Measurements from ENCODE around the gene PDE4A.
"Not testable (repeated sequence)": the region's sequence is repeated elsewhere in the genome, so short reads cannot be mapped to it uniquely, and the experiment has no call there.

The PDE4A gene

GRCh38 chr19:10420444-10421239 lies at the start of gene PDE4A:
PDE4A (plus strand) TSS chr19:10420538; CDS start chr19:10420765, 227 bp downstream.
- DNase-seq (ENCODE audit: low spot score) = peak; percentile 78

DNA sequence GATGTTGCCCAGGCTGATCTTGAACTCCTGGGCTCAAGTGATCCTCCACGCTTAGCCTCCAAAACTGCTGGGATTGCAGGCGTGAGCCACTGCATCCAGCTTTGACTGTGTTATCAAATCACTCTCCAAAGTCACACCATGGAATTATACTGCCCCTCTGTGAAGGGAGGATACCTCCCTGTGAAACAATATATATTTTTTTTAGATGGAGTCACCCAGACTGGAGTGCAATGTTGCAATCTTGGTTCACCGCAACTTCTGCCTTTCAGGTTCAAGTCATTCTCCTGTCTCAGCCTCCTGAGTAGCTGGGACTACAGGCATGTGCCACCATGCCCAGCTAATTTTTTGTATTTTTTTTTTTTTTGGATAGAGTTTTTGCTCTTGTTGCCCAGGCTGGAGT lies 47.6 kb upstream of the PDE4A start:
- DNase-seq (ENCODE audit: low spot score) = no peak

GRCh38 chr19:10374931-10375330 lies 45.4 kb upstream of the PDE4A start:
- DNase-seq (ENCODE audit: low spot score) = no peak

DNA sequence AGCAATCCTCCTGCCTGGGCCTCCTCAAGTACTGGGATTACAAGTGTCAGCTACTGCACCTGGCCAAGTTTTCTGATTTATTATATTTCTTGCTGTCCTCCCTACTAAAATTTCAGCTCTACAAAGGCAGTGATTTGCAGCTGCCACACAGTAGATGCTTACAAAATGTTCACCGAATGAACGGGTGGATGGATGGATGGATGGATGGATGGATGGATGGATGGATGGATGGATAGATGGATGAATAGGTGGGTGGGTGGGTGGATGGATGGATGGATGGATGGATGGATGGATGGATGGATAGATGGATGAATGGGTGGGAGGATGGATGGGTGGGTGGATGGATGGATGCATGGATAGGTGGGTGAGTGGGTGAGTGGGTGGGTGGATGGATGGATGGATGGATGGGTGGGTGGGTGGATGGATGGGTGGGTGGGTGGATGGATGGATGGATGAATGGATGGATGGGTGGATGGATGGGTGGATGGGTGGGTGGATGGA lies 43.1 kb upstream of the PDE4A start:
- not testable (repeated sequence) for DNase-seq (ENCODE audit: low spot score)

GRCh38 chr19:10378124-10378523 lies 42.2 kb upstream of the PDE4A start:
- DNase-seq (ENCODE audit: low spot score) = no peak

GRCh38 chr19:10379880-10380312 lies 40.4 kb upstream of the PDE4A start:
- no peak for DNase-seq (ENCODE audit: low spot score)

DNA sequence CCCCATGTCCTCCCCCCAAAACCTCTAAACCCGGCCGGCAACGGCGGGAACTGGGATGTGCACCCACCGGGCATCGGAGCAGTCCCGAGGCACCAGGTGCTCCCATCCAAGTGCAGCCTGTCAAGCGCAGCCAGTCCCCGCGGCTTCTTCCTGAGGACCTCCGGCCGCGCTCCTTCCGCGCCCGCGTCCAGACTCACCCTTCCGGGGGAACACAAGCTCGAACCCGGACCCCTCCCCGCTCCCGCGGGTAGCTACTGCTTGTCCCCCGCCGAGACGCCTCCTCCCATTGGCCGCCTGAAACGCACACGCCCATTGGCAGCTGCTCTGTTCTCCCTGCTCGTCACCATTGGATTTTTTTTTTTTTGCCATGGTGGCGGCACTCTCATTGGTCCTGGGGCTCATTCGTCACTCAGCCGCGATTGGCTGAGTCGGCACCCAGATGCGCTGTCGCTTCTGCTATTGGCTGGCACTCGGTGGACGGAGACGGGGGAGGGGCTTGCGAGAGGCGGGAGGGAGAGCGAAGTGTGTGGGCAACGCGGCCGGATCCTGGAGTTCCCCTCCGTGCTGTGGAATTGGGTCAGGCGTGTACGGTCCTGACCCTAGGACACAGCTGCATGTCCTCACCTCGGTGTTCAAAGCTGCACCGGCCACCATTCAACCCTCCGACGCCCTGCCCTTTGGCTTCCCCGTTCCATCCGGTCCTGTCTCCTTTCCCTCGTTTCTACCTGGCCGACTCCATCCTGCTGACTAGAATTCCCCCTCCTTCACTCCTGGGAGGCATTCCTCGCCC lies 39.8 kb upstream of the PDE4A start, which contains the start of gene TYK2:
TYK2 (minus strand) TSS at position 260 of the 790 bp plus-strand sequence. CDS start 2,166 bp downstream, outside the sequence.
- DNase-seq (ENCODE audit: low spot score) = peak; percentile 100

DNA sequence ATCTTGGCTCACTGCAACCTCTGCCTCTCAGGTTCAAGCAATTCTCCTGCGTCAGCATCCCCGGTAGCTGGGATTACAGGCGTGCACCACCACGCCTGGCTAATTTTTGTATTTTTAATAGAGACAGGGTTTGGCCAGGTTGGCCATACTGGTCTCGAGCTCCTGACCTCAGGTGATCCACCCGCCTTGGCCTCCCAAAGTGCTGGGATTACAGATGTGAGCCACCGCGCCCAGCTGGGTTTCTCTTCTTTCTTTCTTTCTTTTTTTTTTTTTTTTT lies 37.2 kb upstream of the PDE4A start:
- DNase-seq (ENCODE audit: low spot score) = not testable (repeated sequence)

- DNase-seq (ENCODE audit: low spot score) = no peak
Measured at GRCh38 chr19:10384580-10384979, 35.8 kb upstream of the PDE4A start.

DNA sequence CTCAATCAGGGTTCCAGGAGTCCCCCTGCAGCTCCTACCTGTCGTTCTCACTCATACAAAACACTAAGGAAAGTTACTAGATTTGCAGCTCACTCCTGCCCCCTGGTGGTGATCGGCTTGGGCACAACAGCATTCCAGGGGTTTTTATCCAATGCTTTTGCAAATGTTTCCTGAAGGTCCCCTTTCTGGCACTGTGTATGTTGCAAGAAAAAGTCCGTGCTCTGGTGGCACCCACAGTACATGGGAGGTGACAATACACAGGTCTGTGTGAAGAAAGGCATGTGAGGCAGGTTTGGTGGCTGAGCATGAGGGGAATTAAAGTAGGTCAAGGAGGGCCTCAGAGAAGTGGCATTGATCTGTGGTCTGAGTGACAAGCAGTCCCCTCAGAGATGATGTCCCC lies 31.4 kb upstream of the PDE4A start:
- peak; percentile 81 for DNase-seq (ENCODE audit: low spot score)

- DNase-seq (ENCODE audit: low spot score) = no peak
Measured at GRCh38 chr19:10389863-10390262, 30.5 kb upstream of the PDE4A start.

GRCh38 chr19:10390652-10391286 lies 29.6 kb upstream of the PDE4A start:
- peak; percentile 90 for DNase-seq (ENCODE audit: low spot score)

- DNase-seq (ENCODE audit: low spot score) = no peak
Measured at GRCh38 chr19:10392120-10392519, 28.2 kb upstream of the PDE4A start.

- DNase-seq (ENCODE audit: low spot score) = no peak
Measured at GRCh38 chr19:10393137-10393536, 27.2 kb upstream of the PDE4A start.

DNA sequence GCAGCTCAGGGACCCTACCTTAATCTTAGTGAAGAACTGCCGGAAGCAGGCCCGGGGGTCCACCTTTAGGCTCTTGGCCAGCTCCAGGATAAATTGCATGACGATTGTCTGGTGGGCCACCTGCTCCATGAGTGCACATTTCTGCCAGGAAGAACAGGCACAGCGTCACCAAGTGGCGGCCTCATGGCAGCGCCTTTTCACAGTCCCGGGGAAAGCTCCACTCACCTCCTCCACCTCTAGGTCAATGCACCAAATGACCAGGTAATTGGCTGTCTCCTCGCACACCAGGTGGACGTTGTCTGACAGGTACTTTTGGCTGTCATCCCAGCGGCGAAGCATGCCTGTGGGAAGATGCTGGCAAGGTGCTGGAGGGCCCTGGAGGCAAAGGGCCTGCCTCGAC lies 25.3 kb upstream of the PDE4A start:
- DNase-seq (ENCODE audit: low spot score) = no peak

- no peak for DNase-seq (ENCODE audit: low spot score)
Measured at GRCh38 chr19:10395436-10395835, 24.9 kb upstream of the PDE4A start.

DNA sequence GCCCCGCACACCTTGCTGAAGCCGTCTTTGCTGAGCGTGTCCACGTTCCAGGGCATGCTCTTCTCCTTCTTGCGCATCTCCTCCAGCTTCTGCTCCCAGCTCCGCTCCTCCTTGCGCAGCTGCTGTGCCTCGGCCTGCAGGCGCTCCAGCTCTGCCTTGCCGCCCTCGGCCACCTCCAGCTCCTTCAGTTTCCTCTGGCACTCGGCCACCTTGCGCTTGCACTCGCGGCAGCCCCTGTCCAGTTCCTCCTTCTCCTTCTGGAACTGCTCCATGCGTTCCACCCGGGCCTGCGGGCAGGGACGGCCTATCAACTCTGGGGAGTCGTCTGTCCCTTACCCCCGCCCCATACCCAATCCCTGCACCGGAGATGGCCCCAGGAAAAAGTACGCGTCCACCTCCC lies 24.4 kb upstream of the PDE4A start:
- no peak for DNase-seq (ENCODE audit: low spot score)

DNA sequence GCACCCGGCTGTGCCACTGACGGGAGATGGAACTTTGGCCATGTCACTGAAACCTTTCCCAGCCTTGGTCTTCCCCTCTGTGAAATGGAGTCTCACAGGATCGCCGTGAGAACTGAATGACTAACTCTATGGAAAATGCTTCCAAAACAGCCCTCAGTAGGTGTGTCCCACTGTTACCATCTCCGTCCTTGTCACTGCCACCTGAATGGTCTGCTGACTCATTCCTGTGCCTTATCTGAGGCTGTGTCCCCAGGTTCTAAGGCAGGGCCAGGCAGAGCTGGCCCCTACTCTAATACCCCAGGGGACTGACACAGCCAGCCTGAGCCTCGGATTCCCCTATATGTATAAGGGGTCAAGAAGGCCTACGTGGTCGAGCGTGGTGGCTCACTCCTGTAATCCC lies 21.5 kb upstream of the PDE4A start:
- no peak for DNase-seq (ENCODE audit: low spot score)

DNA sequence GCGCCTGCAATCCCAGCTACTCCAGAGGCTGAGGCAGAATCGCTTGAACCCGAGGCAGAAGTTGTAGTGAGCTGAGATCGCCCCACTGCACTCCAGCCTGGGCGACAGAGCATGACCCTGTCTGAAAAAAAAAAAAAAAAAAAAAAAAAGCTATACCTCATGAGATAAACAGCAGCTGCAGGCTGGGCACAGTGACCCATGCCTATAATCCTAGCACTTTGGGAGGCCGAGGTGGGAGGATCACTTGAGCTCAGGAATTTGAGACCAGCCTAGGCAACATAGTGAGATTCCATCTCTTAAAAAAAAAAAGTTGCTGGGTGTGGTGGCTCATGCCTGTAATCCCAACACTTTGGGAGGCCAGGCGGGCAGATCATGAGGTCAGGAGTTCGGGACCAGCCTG lies 21.0 kb upstream of the PDE4A start:
- not testable (repeated sequence) for DNase-seq (ENCODE audit: low spot score)

DNA sequence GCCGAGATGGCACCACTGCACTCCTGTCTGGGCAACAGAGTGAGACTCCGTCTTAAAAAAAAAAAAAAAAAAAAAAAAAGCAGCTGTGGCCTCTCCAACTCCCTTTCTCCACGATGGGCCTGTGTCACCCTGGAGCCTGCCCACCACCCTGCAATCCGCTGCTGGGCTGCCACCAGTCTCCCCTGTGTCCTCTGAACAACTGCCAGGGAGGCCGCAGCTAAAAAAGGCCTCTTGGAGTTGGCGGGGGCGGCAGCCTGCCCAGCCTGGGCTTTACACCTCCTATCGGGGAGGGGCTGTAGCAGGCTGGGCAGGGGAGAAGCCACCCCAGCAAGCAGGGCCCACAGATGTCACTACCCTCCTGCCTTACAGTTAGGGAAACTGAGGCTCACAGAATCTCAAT lies 20.5 kb upstream of the PDE4A start:
- DNase-seq (ENCODE audit: low spot score) = no peak

GRCh38 chr19:10402441-10403038 lies 17.8 kb upstream of the PDE4A start:
- DNase-seq (ENCODE audit: low spot score) = no peak
